H1 (cell line): ENCODE measurements around the gene FAM163A. TPM values are rescaled to one million over a fixed set of nuclear protein-coding genes. Genes with fewer than 3 reads are reported as not detected.

Experiments used
- CTCF ChIA-PET: fragments of 300-600 bp; sonication (Branson Sonifier 250); formaldehyde crosslinking; loops from one replicate; lab custom pipeline; 2021; ENCODE audit not compliant: partially characterized antibody; lab: Charles Lee
- POLR2A ChIA-PET: fragments of 300-600 bp; sonication (Branson Sonifier 250); formaldehyde crosslinking; loops from one replicate; lab custom pipeline; 2021; ENCODE audit warnings: inconsistent platforms; ENCODE audit not compliant: partially characterized antibody; lab: Charles Lee
- DNase-seq, 2 experiments: peaks; one replicate each; pipeline versions ENCODE4 v3.0.0 to v3.0.0-alpha.2; 2010 to 2022; ENCODE audit warnings: low spot score in 2 of 2, low read depth in 1 of 2, mixed read lengths in 1 of 2
- FAIRE-seq: peaks from 2 replicates; lab custom pipeline; 2011; peaks lifted over from hg19 to GRCh38; lab: Jason Lieb, UNC
- H2AFZ ChIP-seq: 2 replicates; pipeline ENCODE4 v1.8.1; 2012; ENCODE audit warnings: low read length, inconsistent platforms
- H2AK5ac ChIP-seq: 2 replicates; pipeline ENCODE4 v1.6.1; 2013; ENCODE audit warnings: low read depth, low read length
- H2BK120ac ChIP-seq: replicated peaks from 2 replicates; pipeline ENCODE3; 2013; ENCODE audit warnings: low read depth, low read length, inconsistent platforms
- H2BK12ac ChIP-seq: 2 replicates; pipeline ENCODE4 v1.6.1; 2013; ENCODE audit warnings: low read depth, low read length
- H2BK15ac ChIP-seq: 2 replicates; pipeline ENCODE4 v1.6.1; 2013; ENCODE audit warnings: low read length
- H2BK20ac ChIP-seq: 2 replicates; pipeline ENCODE4 v1.6.1; 2013; ENCODE audit warnings: low read length
- H2BK5ac ChIP-seq: 2 replicates; pipeline ENCODE4 v1.6.1; 2013; ENCODE audit warnings: low read depth, low read length
- H3K14ac ChIP-seq: 2 replicates; pipeline ENCODE4 v1.6.1; 2013; ENCODE audit warnings: inconsistent platforms; ENCODE audit not compliant: insufficient read length
- H3K18ac ChIP-seq: 2 replicates; pipeline ENCODE4 v1.6.1; 2013; ENCODE audit warnings: low read length; ENCODE audit errors: extremely low read depth
- H3K23ac ChIP-seq: 2 replicates; pipeline ENCODE4 v1.6.1; 2013; ENCODE audit warnings: inconsistent platforms; ENCODE audit not compliant: insufficient read length
- H3K23me2 ChIP-seq: 2 replicates; pipeline ENCODE4 v1.6.1; 2013; ENCODE audit warnings: low read depth, low read length
- H3K27ac ChIP-seq: 2 replicates; pipeline ENCODE4 v1.6.1; 2011; ENCODE audit warnings: low read depth, low read length, inconsistent platforms
- H3K27me3 ChIP-seq, 4 experiments: replicated peaks in 1 of 4; 1 replicate in 1 of 4; 2 replicates in 3 of 4; pipeline versions ENCODE4 v1.6.1 to v1.8.1; 2011 to 2013; ENCODE audit warnings: low read length in 3 of 4, mild to moderate bottlenecking in 3 of 4, inconsistent platforms in 2 of 4, mixed read lengths in 2 of 4, moderate library complexity in 1 of 4; ENCODE audit not compliant: control insufficient read depth in 3 of 4, insufficient read depth in 3 of 4; ENCODE audit errors: extremely low read depth in 1 of 4
- H3K36me3 ChIP-seq, 4 experiments: 2 replicates each; pipeline versions ENCODE4 v1.6.1 to v1.8.1; 2011 to 2013; ENCODE audit warnings: mild to moderate bottlenecking in 4 of 4, low read length in 3 of 4, moderate library complexity in 2 of 4, control low read depth in 1 of 4, inconsistent platforms in 1 of 4; ENCODE audit not compliant: insufficient read depth in 4 of 4, control insufficient read depth in 2 of 4
- H3K4ac ChIP-seq: replicated peaks from 2 replicates; pipeline ENCODE3; 2013; ENCODE audit warnings: low read length, low read depth, mixed read lengths, inconsistent platforms; ENCODE audit not compliant: insufficient read length
- H3K4me1 ChIP-seq, 4 experiments: replicated peaks in 1 of 4; 1 replicate in 1 of 4; 2 replicates in 3 of 4; pipeline versions ENCODE4 v1.6.1 to v1.8.1; 2011 to 2013; ENCODE audit warnings: low read length in 3 of 4, inconsistent platforms in 2 of 4, mixed read lengths in 1 of 4; ENCODE audit not compliant: insufficient read depth in 4 of 4, control insufficient read depth in 3 of 4
- H3K4me2 ChIP-seq, 2 experiments: 2 replicates each; pipeline versions ENCODE4 v1.6.1 to v1.8.1; 2011 to 2013; ENCODE audit warnings: low read depth in 2 of 2, low read length in 2 of 2, control low read depth in 1 of 2, inconsistent platforms in 1 of 2, mild to moderate bottlenecking in 1 of 2; ENCODE audit not compliant: insufficient read depth in 1 of 2
- H3K4me3 ChIP-seq, 4 experiments: fragments of 200-600, 300-600 bp in 1 of 4; sonication (generic), shearing (Covaris generic), sonication (Bioruptor Twin) in 1 of 4; 2 replicates each; pipeline versions ENCODE4 v1.5.1 to v1.8.1; 2011 to 2016; ENCODE audit warnings: low read length in 4 of 4, low read depth in 3 of 4, control low read depth in 2 of 4, inconsistent platforms in 2 of 4, mild to moderate bottlenecking in 2 of 4, mixed read lengths in 1 of 4, moderate library complexity in 1 of 4; ENCODE audit not compliant: insufficient read depth in 2 of 4; ENCODE audit errors: extremely low read depth in 1 of 4
- H3K56ac ChIP-seq: replicated peaks from 2 replicates; pipeline ENCODE3; 2013; ENCODE audit warnings: low read depth, mild to moderate bottlenecking, mixed read lengths, low read length, inconsistent platforms; ENCODE audit not compliant: insufficient read length
- H3K79me1 ChIP-seq: 2 replicates; pipeline ENCODE4 v1.6.1; 2013; ENCODE audit warnings: low read depth, low read length, control low read depth
- H3K79me2 ChIP-seq, 2 experiments: 2 replicates each; pipeline versions ENCODE4 v1.6.1 to v1.8.1; 2012 to 2013; ENCODE audit warnings: low read length in 2 of 2, mild to moderate bottlenecking in 2 of 2, inconsistent platforms in 1 of 2; ENCODE audit not compliant: insufficient read depth in 2 of 2, control insufficient read depth in 1 of 2
- H3K9ac ChIP-seq, 4 experiments: replicated peaks in 1 of 4; 1 replicate in 1 of 4; 2 replicates in 3 of 4; pipeline versions ENCODE4 v1.6.1 to v1.8.1; 2011 to 2013; ENCODE audit warnings: low read depth in 3 of 4, low read length in 3 of 4, control low read depth in 2 of 4, mild to moderate bottlenecking in 2 of 4, moderate library complexity in 2 of 4, inconsistent platforms in 1 of 4; ENCODE audit errors: extremely low read depth in 1 of 4
- H3K9me3 ChIP-seq, 2 experiments: 2 replicates each; pipeline versions ENCODE4 v1.6.1 to v1.8.1; 2012 to 2013; ENCODE audit warnings: mild to moderate bottlenecking in 2 of 2, moderate library complexity in 2 of 2, control low read depth in 1 of 2, inconsistent platforms in 1 of 2, low read depth in 1 of 2, low read length in 1 of 2, mixed read lengths in 1 of 2; ENCODE audit not compliant: insufficient read depth in 2 of 2
- H4K20me1 ChIP-seq, 2 experiments: replicated peaks in 1 of 2; 2 replicates each; pipeline versions ENCODE3 to v1.8.1; 2011 to 2013; ENCODE audit warnings: inconsistent platforms in 2 of 2, low read length in 2 of 2, mild to moderate bottlenecking in 1 of 2; ENCODE audit not compliant: insufficient read depth in 2 of 2, control insufficient read depth in 1 of 2
- H4K5ac ChIP-seq: 2 replicates; pipeline ENCODE4 v1.6.1; 2013; ENCODE audit warnings: low read length, low read depth, mixed read lengths, inconsistent platforms; ENCODE audit not compliant: insufficient read length
- H4K8ac ChIP-seq: 2 replicates; pipeline ENCODE4 v1.8.0; 2013; ENCODE audit warnings: mild to moderate bottlenecking, moderate library complexity, low read length, inconsistent platforms; ENCODE audit not compliant: insufficient read depth; ENCODE audit errors: extremely low read depth
- H4K91ac ChIP-seq: replicated peaks from 2 replicates; pipeline ENCODE3; 2013; ENCODE audit warnings: low read length, mixed read lengths, inconsistent platforms; ENCODE audit not compliant: insufficient read length
- ATF3 ChIP-seq: IDR thresholded peaks from 2 replicates; pipeline ENCODE4 v1.6.1; 2011; ENCODE audit warnings: low read depth, mild to moderate bottlenecking, low read length; ENCODE audit not compliant: insufficient read depth
- CTBP2 ChIP-seq: IDR thresholded peaks from 2 replicates; pipeline ENCODE4 v1.7.0; 2011; ENCODE audit warnings: borderline replicate concordance, mild to moderate bottlenecking, moderate library complexity, mixed read lengths, low read length; ENCODE audit not compliant: insufficient read depth, insufficient read length
- MAX ChIP-seq: IDR thresholded peaks from 2 replicates; pipeline ENCODE4 v1.6.1; 2012; ENCODE audit warnings: inconsistent platforms
- RAD21 ChIP-seq, 2 experiments: IDR thresholded peaks in 1 of 2; conservative IDR thresholded peaks in 1 of 2; 2 replicates each; pipeline ENCODE4 v1.6.1; 2011; ENCODE audit warnings: low read depth in 2 of 2, low read length in 2 of 2, improper control_type of control experiment in 1 of 2, inconsistent platforms in 1 of 2, mild to moderate bottlenecking in 1 of 2, moderate library complexity in 1 of 2
- TCF12 ChIP-seq: IDR thresholded peaks from 2 replicates; pipeline ENCODE4 v1.6.1; 2011; ENCODE audit warnings: low read depth, mild to moderate bottlenecking, low read length
- WGBS, 2 experiments: shearing (Covaris generic) in 1 of 2; methylation state at CpG; one replicate each; pipeline versions ENCODE4 v1.1.6 to v1.1.7; 2013 to 2015; ENCODE audit warnings: low lambda C conversion rate in 2 of 2, mixed read lengths in 2 of 2, inconsistent platforms in 1 of 2, low coverage in 1 of 2, missing lambda C conversion rate in 1 of 2; ENCODE audit not compliant: insufficient replicate concordance in 2 of 2, insufficient coverage in 1 of 2, insufficient read length in 1 of 2; ENCODE audit errors: extremely low coverage in 1 of 2, missing lambda C conversion rate in 1 of 2; 5-methylcytosine and 5-hydroxymethylcytosine counted together
- polyA plus RNA-seq, 7 experiments: library from polyadenylated mRNA; depleted of rRNA in 3 of 7; stranded (reverse) in 5 of 7; unstranded in 2 of 7; fragments of >200 nt in 5 of 7; fragments of 200-250 nt in 2 of 7; gene quantifications; 1 replicate in 5 of 7; 2 replicates in 1 of 7; 4 replicates in 1 of 7; pipeline versions ENCODE4 v1.2.1 to v1.2.3, GENCODE V29; 2011 to 2013; ENCODE audit warnings: missing spikeins in 2 of 7, mixed read lengths in 2 of 7
- total RNA-seq: library from RNA; stranded (reverse); fragmentation: NEBNext Ultra II Directional; extraction: Animal tissue kit (Norgen Biotek cat#: 25700); gene quantifications from 2 replicates; pipeline ENCODE4 v1.2.1, GENCODE V29; 2021

Gene FAM163A
- total and polyA plus RNA-seq, 2 of the 8 experiments (the other 6 are each of a cell fraction or from before 2014, with no cell fraction given): 0.13 to 0.18 TPM

- H2BK12ac ChIP-seq: no peak overlapping the region
- H3K36me3 ChIP-seq: no peaks in the 10 kb centered on the region
- no peak overlapping the region for H3K9ac ChIP-seq
- H2BK20ac ChIP-seq: no peak overlapping the region
- H3K23me2 ChIP-seq: no peaks in the 10 kb centered on the region
- H3K4me2 ChIP-seq: no peak overlapping the region
- no peaks in the 10 kb centered on the region for H3K4me1 ChIP-seq
- CTCF ChIA-PET: interaction anchor here (0.6 to 16.1 kb wide), 8 partner anchors 12 to 1142 kb away, joined by 3 to 595 read pairs (median 4); no protein-coding TSS in a partner anchor
- H3K18ac ChIP-seq: no peak overlapping the region
- TF ChIP-seq ATF3 (no peak), MAX (no peak), RAD21 (IDR thresholded peaks at IDR 0.05 in 1 of 2, conservative IDR thresholded peaks at IDR 0.05 in 1 of 2; ENCODE audit: low read depth in 2 of 2, low read length in 2 of 2) (no peak), TCF12 (no peak), CTBP2 (no peak)
- H4K8ac ChIP-seq: no peak overlapping the region
- no peak overlapping the region for H2BK15ac ChIP-seq
- peaks cover 0 to under 1% of the 10 kb centered on the region in 2 experiments; a peak in 1 of 4 replicates for H3K9me3 ChIP-seq
- no peak for DNase-seq
- no peak overlapping the region for H2AK5ac ChIP-seq
- H4K20me1 ChIP-seq: no peaks in the 10 kb centered on the region
- no peak for FAIRE-seq
- 91% methylated on average over 5 of the region's 5 CpGs; no CpG with 5 or more reads in 1 of the 2 experiments for WGBS, 2 experiments
- no peaks in the 10 kb centered on the region for H3K79me1 ChIP-seq
- no peak overlapping the region for H3K56ac ChIP-seq
- no peak overlapping the region for H4K91ac ChIP-seq
- no peak overlapping the region for H2BK5ac ChIP-seq
- no peak overlapping the region for H4K5ac ChIP-seq
- no peaks in the 10 kb centered on the region for H3K27me3 ChIP-seq
- H3K27ac ChIP-seq: no peak overlapping the region
- H2BK120ac ChIP-seq: no peak overlapping the region
- no peaks in the 10 kb centered on the region for H3K79me2 ChIP-seq
- H3K4me3 ChIP-seq: no peak overlapping the region
- no peak overlapping the region for H3K14ac ChIP-seq
- no peak overlapping the region for H2AFZ ChIP-seq
- POLR2A ChIA-PET: interaction anchor here (1.0 kb wide), 1 partner anchor 88 kb away, joined by 3 read pairs; no protein-coding TSS in a partner anchor
- no peak overlapping the region for H3K23ac ChIP-seq
- no peak overlapping the region for H3K4ac ChIP-seq
Measured at GRCh38 chr1:179709841-179710329, 33.2 kb upstream of the FAM163A start.
